Stimulated activated CD8-positive, alpha-beta memory T cell treated with anti-CD3 and anti-CD28 coated beads, Interleukin-12 subunit alpha, Interleukin-12 subunit beta, amount 100 ng/mL, for 1 hour (primary cell): Measurements from ENCODE around the gene FRMD3.

ENCODE experiments used
- DNase-seq: peaks from one replicate; pipeline ENCODE4 v3.0.0-alpha.2; 2020; ENCODE audit warnings: low read depth

FRMD3 gene

GRCh38 chr9:83432877-83433550 is 105.2 kb downstream of the FRMD3 start:
- DNase-seq, result no peak

- no peak for DNase-seq
Observed at GRCh38 chr9:83432104-83432627, 106.0 kb downstream of the FRMD3 start.

GRCh38 chr9:83431101-83432060 is 106.8 kb downstream of the FRMD3 start:
- no peak for DNase-seq

- DNase-seq, result no peak
Observed at GRCh38 chr9:83430681-83431080, 107.5 kb downstream of the FRMD3 start.

- DNase-seq, result no peak
Observed at GRCh38 chr9:83429229-83429628, 109.0 kb downstream of the FRMD3 start.

GRCh38 chr9:83425240-83425639 is 113.0 kb downstream of the FRMD3 start:
- DNase-seq, result no peak

- DNase-seq, result no peak
Observed at GRCh38 chr9:83424831-83425230, 113.4 kb downstream of the FRMD3 start.

- no peak for DNase-seq
Observed at GRCh38 chr9:83423815-83424707, 114.1 kb downstream of the FRMD3 start.

- DNase-seq, result no peak
Observed at GRCh38 chr9:83422527-83422926, 115.7 kb downstream of the FRMD3 start.

GRCh38 chr9:83420486-83420885 is 117.7 kb downstream of the FRMD3 start:
- DNase-seq, result no peak

GRCh38 chr9:83419961-83420360 is 118.2 kb downstream of the FRMD3 start:
- no peak for DNase-seq

- DNase-seq, result no peak
Observed at GRCh38 chr9:83418283-83418682, 119.9 kb downstream of the FRMD3 start.

GRCh38 chr9:83413367-83413766 is 124.8 kb downstream of the FRMD3 start:
- DNase-seq, result no peak

- DNase-seq, result no peak
Observed at GRCh38 chr9:83410701-83411100, 127.5 kb downstream of the FRMD3 start.

- DNase-seq, result no peak
Observed at GRCh38 chr9:83406921-83407320, 131.3 kb downstream of the FRMD3 start.

- DNase-seq, result no peak
Observed at GRCh38 chr9:83405759-83406158, 132.4 kb downstream of the FRMD3 start.

- no peak for DNase-seq
Observed at GRCh38 chr9:83403527-83404238, 134.5 kb downstream of the FRMD3 start.

- DNase-seq, result no peak
Observed at GRCh38 chr9:83401328-83401900, 136.8 kb downstream of the FRMD3 start.

GRCh38 chr9:83396813-83397212 is 141.4 kb downstream of the FRMD3 start:
- no peak for DNase-seq

GRCh38 chr9:83396342-83396741 is 141.9 kb downstream of the FRMD3 start:
- DNase-seq, result no peak

- no peak for DNase-seq
Observed at GRCh38 chr9:83392228-83392627, 146.0 kb downstream of the FRMD3 start.
